ENCODE measurements around the gene NKAP.
"Not testable (repeated sequence)": the region's sequence is repeated elsewhere in the genome, so short reads cannot be mapped to it uniquely, and the experiment has no call there.

Gene NKAP

DNA sequence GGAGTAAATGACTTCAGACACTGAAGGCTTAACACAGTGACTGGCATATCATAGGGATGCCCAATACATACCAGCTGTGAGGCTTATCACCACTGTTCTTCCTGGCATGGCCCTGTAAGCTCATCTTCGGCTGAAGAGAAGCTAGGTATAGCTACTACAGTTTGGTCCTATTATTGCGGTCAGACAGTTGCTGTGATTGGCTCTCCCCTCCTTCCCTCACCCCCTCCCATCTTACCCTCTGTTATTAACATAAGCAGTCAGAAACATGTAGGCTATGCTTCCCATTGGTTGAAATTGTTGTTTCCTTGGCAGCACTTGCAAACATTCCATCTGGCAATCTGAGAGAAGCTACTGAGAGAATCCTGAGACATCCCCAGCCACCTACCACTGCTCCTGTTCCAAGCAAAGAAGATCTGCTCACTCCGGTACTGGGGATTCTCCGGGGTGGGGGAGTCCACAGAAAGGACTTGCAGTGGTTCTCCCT, 47.7 kb downstream of the NKAP start, which contains the start of gene AKAP14:
Gene AKAP14, plus strand, starts transcription at position 51 of the 484 bp plus-strand sequence. CDS start 7,331 bp downstream, outside the sequence.
- no peaks in the 10 kb centered on the region for H3K36me3 Mint-ChIP-seq (ENCODE audit: low read depth)
- H3K27me3 Mint-ChIP-seq, result no peaks in the 10 kb centered on the region
- H3K9me3 Mint-ChIP-seq, result no peaks in the 10 kb centered on the region
- DNase-seq, result no peak
- H3K4me1 Mint-ChIP-seq (ENCODE audit: low read depth), result peaks cover under 1% of the 10 kb centered on the region
- H3K27ac Mint-ChIP-seq, result no peak within 1 kb of the TSS
- no peak within 1 kb of the TSS for H3K4me3 Mint-ChIP-seq

DNA sequence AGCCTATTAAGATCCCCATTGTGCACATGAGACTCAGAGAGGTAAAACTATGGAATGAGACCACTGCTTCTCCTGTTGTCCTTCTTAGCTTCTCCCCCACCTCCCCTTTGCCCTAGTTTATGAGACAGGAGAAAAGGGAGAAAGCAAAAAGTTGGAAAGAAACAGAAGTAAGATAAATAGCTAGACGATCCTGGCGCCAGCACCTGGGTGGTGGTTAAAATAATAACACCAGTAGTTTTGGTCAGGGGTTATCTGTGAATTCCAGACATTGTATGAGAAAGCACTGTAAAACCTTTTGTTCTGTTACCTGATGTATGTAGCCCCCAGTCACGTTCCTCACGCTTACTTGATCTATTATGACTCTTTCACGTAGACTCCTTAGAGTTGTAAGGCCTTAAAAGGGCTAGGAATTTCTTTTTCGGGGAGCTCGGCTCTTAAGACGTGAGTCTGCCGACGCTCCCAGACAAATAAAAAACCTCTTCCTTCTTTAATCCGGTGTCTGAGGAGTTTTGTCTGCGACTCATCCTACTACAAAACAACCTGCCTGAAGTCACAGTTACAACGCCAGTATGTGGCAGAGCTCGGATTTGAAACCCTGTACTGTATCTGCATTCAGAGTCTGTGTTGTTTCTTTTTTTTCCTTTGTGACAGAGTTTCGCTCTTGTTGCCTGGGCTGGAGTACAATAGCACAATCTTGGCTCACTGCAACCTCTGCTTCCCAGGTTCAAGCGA, 51.4 kb downstream of the NKAP start:
- not testable (repeated sequence) for H3K9me3 Mint-ChIP-seq; DNase-seq; H3K4me1 Mint-ChIP-seq (ENCODE audit: low read depth); H3K36me3 Mint-ChIP-seq (ENCODE audit: low read depth); H3K4me3 Mint-ChIP-seq; H3K27me3 Mint-ChIP-seq; H3K27ac Mint-ChIP-seq

DNA sequence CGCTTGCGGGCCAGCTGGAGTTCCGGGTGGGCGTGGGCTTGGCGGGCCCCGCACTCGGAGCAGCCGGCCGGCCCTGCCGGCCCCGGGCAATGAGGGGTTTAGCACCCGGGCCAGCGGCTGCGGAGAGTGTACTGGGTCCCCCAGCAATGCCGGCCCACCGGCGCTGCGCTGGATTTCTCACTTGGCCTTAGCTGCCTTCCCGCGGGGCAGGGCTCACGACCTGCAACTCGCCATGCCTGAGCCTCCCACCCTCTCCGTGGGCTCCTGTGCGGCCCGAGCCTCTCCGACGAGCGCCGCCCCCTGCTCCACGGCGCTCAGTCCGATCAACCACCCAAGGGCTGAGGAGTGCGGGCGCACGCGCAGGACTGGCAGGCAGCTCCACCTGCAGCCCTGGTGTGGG, 52.9 kb downstream of the NKAP start:
- not testable (repeated sequence) for DNase-seq; H3K36me3 Mint-ChIP-seq (ENCODE audit: low read depth); H3K27ac Mint-ChIP-seq; H3K4me1 Mint-ChIP-seq (ENCODE audit: low read depth); H3K4me3 Mint-ChIP-seq; H3K9me3 Mint-ChIP-seq; H3K27me3 Mint-ChIP-seq

DNA sequence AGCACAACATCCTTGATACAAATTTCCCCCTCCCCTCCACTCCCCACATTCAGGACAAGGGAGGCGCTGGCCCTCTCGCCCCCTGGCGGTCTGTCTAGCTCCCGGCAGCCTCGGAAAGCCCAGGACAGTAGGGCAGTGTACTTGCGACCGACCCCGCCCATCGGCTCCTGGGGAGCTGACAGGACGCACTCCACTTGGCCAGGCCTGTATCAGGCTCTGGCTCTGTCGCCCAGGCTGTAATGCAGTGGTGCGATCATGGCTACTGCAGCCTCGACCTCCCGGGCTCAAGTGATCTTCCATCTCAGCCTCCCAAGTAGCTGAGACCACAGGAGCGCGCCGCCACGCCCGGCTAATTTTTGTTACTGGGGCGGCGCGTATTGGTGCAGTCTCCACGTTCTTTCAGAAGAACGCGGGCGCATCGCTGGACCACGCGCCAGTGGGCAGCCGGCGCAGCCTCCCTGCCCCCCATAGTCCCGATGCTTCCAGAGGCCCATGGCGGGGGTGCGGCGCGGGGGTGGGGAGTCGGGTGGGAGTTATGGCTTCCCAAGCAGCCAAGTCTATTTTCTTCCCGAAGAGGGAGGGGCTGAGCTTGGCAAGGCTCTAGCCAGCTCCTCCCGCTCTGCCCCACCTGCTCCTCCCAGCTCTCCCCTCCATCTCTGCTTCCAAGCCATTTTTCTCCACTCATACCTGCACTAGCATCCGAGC, 55.7 kb downstream of the NKAP start:
- H3K9me3 Mint-ChIP-seq, result no peaks in the 10 kb centered on the region
- peak; percentile 66 for DNase-seq
- H3K4me1 Mint-ChIP-seq (ENCODE audit: low read depth), result peaks cover 7% of the 10 kb centered on the region
- peak overlapping the region; percentile 38 for H3K4me3 Mint-ChIP-seq
- no peak overlapping the region for H3K27ac Mint-ChIP-seq
- peaks cover 7% of the 10 kb centered on the region for H3K27me3 Mint-ChIP-seq
- H3K36me3 Mint-ChIP-seq (ENCODE audit: low read depth), result no peaks in the 10 kb centered on the region

DNA sequence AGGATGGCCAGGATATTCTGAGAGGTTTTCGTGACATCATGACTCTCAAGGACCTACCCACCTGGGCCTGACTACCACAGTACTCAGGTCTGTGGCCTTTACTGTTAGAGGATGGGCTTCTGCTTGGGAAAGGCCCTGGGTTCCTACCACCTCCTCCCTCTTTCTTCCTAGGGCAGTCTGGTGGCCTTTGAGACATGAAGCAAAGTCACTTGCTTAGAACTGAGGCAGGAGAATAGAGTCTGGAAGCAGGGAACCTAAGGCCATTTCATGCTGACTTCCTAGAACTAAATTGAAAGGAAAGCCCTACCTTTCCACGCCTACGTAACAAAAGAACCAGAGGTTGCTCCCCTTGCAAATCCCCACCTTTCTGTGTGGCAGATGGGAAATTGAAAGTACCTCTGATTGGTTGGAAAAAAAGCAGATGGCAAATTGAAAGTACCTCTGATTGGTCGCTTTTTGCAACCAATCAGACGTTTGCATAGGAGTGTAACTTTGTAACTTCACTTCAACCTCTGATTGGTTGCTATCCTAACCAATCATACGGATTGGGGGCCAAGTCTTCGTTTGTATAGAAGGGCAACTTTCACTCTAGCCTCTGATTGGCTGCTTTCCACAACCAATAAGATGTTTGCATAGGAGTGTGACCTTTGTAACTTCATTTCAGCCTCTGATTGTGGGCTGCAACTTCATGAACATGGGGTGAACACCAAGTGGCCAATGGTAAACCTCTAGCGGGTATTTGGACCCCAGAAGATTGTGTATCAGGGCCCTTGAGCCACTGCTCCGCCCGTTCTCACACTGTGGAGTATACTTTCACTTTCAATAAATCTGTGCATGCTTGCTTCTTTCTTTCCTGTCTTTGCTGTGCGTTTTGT, 57.8 kb downstream of the NKAP start:
- Mint-ChIP-seq H3K4me1 (ENCODE audit: low read depth) (peaks cover 9% of the 10 kb centered on the region), H3K36me3 (ENCODE audit: low read depth) (no peaks in the 10 kb centered on the region), H3K27ac (no peak overlapping the region), H3K9me3 (no peaks in the 10 kb centered on the region), H3K27me3 (peaks cover 11% of the 10 kb centered on the region), H3K4me3 (no peak overlapping the region)
- DNase-seq, result no peak

DNA sequence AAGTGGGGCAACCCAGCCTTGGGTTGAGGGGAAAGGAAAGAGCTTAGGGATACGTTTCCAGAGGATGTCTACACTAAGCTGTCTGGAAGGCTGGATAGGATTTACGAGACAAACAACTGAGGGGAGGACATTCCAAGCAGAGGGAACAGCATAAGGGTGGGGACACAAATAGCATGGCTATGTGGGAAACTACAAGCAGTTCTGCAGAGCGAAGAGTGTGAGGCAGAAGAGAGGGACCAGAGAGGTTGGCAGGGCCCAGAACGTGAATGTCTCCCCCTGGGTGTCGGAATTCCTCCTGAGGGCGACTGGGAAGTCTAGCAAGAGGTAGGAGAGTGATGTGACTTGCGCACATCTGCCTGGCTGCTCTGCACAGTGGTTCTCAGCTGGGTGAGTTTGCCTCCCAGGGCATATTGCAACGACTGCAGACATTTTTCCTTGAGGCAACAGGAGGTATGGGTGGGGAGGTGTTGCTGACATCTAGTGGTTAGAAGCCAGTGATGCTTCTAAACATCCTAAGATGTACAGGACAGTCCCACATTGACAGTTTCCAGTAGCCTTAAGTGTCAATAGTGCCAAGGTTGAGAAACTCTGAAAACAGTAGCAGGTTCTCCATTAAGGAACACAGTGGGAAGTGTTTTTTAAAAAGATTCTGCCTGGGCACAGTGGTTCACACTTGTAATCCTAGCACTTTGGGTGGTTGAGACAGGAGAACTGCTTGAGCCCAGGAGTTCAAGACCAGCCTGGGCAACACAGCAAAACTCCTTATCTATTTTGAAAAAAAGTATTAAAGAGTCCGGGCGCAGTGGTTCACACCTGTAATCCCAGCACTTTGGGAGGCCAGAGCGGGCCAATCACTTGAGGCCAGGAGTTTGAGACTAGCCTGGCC, 62.8 kb downstream of the NKAP start:
- H3K4me3 Mint-ChIP-seq, result no peak overlapping the region
- peaks cover 22% of the 10 kb centered on the region for H3K36me3 Mint-ChIP-seq (ENCODE audit: low read depth)
- peaks cover 12% of the 10 kb centered on the region for H3K4me1 Mint-ChIP-seq (ENCODE audit: low read depth)
- DNase-seq, result peak; percentile 43
- H3K27me3 Mint-ChIP-seq, result peaks cover 14% of the 10 kb centered on the region
- no peaks in the 10 kb centered on the region for H3K9me3 Mint-ChIP-seq
- peak overlapping the region; percentile 10 for H3K27ac Mint-ChIP-seq

DNA sequence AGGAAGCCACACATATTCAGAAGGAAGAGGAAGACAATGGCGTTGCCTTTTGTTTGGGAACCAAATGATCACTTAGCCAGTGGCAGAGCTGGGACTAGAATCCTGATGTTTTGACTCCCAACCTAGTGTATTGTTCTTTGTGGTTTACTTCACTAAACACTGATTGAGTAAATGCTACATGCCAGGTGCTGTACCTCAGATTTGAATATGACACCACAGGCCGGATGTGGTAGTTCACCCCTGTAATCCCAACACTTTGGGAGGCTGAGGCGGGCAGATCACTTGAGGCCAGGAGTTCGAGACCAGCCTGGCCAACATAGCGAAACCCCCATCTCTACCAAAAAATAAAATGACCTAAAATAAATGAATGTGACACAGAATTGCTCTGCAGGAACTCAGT, 63.5 kb downstream of the NKAP start:
- Mint-ChIP-seq H3K4me1 (ENCODE audit: low read depth) (peaks cover 12% of the 10 kb centered on the region), H3K4me3 (no peak overlapping the region)
- no peak for DNase-seq

DNA sequence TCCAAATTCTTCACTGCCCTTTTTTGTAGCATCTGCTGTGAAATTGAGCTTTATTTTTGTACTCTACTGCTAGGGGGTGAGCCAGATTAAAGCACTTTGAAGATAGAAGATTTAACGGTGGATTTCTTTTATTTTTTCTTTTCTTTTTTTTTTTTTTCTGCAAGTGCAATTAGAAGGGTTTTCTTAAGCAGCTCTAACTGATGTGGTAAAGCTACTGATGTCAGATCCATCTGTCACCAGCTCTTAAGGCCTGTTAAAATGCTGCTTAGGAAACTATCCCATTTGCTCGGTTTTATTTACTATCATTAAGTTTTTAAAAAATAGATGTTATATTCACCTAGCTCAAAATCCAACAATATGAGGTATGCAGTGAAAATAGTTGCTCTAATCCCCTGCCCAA, 64.8 kb downstream of the NKAP start:
- Mint-ChIP-seq H3K27me3 (peaks cover 14% of the 10 kb centered on the region), H3K4me3 (no peak overlapping the region), H3K36me3 (ENCODE audit: low read depth) (peaks cover 24% of the 10 kb centered on the region), H3K9me3 (no peaks in the 10 kb centered on the region), H3K4me1 (ENCODE audit: low read depth) (peaks cover 17% of the 10 kb centered on the region), H3K27ac (no peak overlapping the region)
- DNase-seq, result no peak

More for the DNA sequence above, 63.5 kb downstream of the NKAP start:
- Mint-ChIP-seq H3K36me3 (ENCODE audit: low read depth) (peaks cover 24% of the 10 kb centered on the region), H3K27me3 (peaks cover 14% of the 10 kb centered on the region), H3K9me3 (no peaks in the 10 kb centered on the region), H3K27ac (no peak overlapping the region)

DNA sequence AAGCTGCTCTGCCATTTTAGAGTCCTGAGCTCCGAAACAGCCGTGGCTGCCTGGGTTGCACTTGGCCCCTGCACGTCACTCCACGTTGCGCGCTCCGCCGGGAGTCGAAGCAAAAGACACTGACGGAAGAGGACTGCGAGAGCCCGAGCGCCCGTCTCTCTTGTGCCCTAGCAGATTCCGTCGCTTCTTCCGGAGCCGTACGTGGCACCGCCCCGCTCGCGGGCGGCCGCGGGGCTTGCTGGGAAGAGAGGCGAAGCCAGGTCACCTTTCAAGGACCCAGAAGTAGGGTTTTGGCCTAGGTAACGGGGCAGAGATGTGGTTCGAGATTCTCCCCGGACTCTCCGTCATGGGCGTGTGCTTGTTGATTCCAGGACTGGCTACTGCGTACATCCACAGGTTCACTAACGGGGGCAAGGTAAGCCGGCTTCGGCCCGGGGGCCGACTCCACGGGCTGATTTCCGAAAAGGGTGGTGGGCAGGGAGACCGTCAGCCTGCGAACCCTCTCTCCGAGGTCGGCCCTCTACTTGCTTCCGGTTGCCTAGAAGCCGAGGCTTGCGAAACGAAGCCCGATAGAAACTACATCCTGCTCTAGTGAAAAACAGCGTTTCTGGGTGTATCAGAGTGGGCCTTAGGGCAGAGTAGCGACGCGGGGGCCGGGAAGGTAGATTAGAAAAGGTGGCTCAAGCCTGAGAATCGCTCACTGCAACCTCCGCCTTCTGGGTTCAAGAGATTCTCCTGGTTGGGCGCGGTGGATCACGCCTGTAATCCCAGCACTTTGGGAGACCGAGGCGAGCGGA, 71.8 kb downstream of the NKAP start, which contains the start of the genes NDUFA1 and RNF113A:
Gene NDUFA1, plus strand, starts transcription at position 234 of the 797 bp plus-strand sequence. Its CDS starts 80 bp downstream, at position 314.
Gene RNF113A, minus strand, starts transcription at position 135 of the 797 bp plus-strand sequence. Its CDS starts 120 bp downstream, at position 15.
- DNase-seq, result peak; percentile 86
- H3K4me3 Mint-ChIP-seq, result peak within 1 kb of the TSS; percentile 92
- H3K36me3 Mint-ChIP-seq (ENCODE audit: low read depth), result peaks cover 40% of the 10 kb centered on the region
- no peaks in the 10 kb centered on the region for H3K9me3 Mint-ChIP-seq
- H3K4me1 Mint-ChIP-seq (ENCODE audit: low read depth), result peaks cover 17% of the 10 kb centered on the region
- peak within 1 kb of the TSS; percentile 99 for H3K27ac Mint-ChIP-seq
- peaks cover 6% of the 10 kb centered on the region for H3K27me3 Mint-ChIP-seq

DNA sequence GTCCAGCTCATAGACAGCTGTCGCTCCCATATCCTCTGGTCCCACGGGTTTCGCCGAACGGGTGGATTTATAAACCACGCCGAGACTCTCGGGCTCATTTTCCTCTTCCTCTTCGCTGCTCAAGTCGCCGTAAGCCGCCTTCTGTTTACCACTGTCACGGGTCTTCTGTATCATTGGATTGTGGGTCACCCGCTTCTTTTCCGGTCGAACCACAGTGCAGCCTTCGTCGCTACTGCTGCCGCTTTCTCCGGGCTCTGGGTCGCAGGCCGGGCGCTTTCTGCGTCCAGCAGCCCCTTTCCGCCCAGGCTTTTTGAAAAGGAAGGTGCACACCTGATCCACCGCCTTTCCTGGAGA, 72.3 kb downstream of the NKAP start:
- no peak for DNase-seq
- Mint-ChIP-seq H3K27me3 (peaks cover 4% of the 10 kb centered on the region), H3K4me1 (ENCODE audit: low read depth) (peaks cover 17% of the 10 kb centered on the region), H3K36me3 (ENCODE audit: low read depth) (peaks cover 38% of the 10 kb centered on the region), H3K4me3 (peak overlapping the region; percentile 92), H3K9me3 (no peaks in the 10 kb centered on the region), H3K27ac (peak overlapping the region; percentile 99)
